BJ (cell line): ENCODE results near the gene CMC1. TPM values are rescaled to one million over a fixed set of nuclear protein-coding genes. Genes with fewer than 3 reads are reported as not detected.

Experiments
- CTCF ChIA-PET: fragments of 350-600 bp; formaldehyde crosslinking; extraction: SDS; loops from one replicate; lab custom pipeline; 2021; ENCODE audit warnings: antibody characterized with exemption, inconsistent platforms; lab: Yijun Ruan, JAX
- POLR2A ChIA-PET: fragments of 300-600 bp; sonication (Branson Sonifier 250); formaldehyde crosslinking; extraction: SDS; loops from one replicate; lab custom pipeline; 2021; ENCODE audit warnings: antibody characterized with exemption; lab: Charles Lee
- DNase-seq: peaks from one replicate; pipeline ENCODE4 v3.0.0-alpha.2; 2011; ENCODE audit warnings: low read depth
- H3K27me3 ChIP-seq: 2 replicates; pipeline ENCODE4 v1.6.0; 2011; ENCODE audit warnings: low read length; ENCODE audit not compliant: control insufficient read depth, insufficient read depth
- H3K36me3 ChIP-seq: 2 replicates; pipeline ENCODE4 v1.5.1; 2011; ENCODE audit warnings: low read length; ENCODE audit not compliant: control insufficient read depth, insufficient read depth
- H3K4me3 ChIP-seq: 2 replicates; pipeline ENCODE4 v1.5.1; 2011; ENCODE audit warnings: low read depth, mild to moderate bottlenecking, control low read depth, low read length
- polyA plus RNA-seq: library from polyadenylated mRNA; depleted of rRNA; stranded (reverse); fragments of >200 nt; gene quantifications from 2 replicates; pipeline ENCODE4 v1.2.3, GENCODE V29; 2011
- TF ChIP-seq, protein P1 (sequence below): IDR thresholded peaks from 2 replicates; pipeline ENCODE4 v1.5.1; 2011; ENCODE audit warnings: low read depth, mild to moderate bottlenecking, control low read depth, inconsistent platforms, low read length, moderate library complexity; ENCODE audit not compliant: insufficient read depth

CMC1 gene
- polyA plus RNA-seq, 1 experiment = 8.8 TPM

DNA sequence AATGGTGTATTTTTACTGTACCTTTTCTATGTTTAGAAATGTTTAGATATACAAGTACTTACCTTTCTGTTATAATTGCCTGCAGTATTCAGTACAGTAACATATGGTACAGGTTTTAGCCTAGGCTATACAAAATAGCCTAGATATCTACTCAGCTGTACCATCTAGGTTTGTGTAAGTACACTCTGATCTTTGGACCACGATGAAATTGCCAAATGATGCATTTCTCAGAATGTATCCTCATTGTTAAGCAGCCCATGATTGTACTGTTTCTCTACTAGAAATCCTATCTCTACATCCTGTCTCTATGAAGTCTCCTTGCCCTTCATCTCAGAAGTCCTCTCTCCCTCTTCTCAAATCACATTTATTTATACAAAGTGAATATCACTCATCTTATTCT lies 74.3 kb downstream of the CMC1 start:
- Histone ChIP-seq H3K4me3 (no peak overlapping the region), H3K27me3 (no peaks in the 10 kb centered on the region), H3K36me3 (0 out of 2 replicates have a peak, but pooled peaks cover 1% of the 10 kb centered on the region)
- TF ChIP-seq, protein P1, sequence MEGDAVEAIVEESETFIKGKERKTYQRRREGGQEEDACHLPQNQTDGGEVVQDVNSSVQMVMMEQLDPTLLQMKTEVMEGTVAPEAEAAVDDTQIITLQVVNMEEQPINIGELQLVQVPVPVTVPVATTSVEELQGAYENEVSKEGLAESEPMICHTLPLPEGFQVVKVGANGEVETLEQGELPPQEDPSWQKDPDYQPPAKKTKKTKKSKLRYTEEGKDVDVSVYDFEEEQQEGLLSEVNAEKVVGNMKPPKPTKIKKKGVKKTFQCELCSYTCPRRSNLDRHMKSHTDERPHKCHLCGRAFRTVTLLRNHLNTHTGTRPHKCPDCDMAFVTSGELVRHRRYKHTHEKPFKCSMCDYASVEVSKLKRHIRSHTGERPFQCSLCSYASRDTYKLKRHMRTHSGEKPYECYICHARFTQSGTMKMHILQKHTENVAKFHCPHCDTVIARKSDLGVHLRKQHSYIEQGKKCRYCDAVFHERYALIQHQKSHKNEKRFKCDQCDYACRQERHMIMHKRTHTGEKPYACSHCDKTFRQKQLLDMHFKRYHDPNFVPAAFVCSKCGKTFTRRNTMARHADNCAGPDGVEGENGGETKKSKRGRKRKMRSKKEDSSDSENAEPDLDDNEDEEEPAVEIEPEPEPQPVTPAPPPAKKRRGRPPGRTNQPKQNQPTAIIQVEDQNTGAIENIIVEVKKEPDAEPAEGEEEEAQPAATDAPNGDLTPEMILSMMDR = no peak
- CTCF ChIA-PET = no interaction called here
- POLR2A ChIA-PET = no interaction called here
- no peak for DNase-seq

DNA sequence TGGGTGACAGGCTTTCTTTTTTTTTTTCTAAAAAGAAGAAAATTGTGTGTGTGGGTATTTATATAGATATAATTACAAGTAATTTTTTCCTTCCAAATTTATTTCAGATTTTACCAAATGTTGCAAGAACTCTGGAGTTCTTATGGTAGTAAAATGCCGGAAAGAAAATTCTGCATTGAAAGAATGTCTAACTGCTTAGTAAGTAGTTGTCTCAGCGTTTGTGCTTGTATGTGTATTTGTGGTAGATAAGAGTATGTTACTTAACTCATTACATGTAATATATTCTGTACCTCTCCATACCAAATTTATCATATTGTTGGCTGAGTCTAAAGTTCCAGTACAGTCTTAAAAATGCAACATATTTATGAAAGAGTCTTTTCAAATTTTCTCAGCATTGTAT lies 74.8 kb downstream of the CMC1 start:
- Histone ChIP-seq H3K36me3 (0 out of 2 replicates have a peak, but pooled peaks cover 1% of the 10 kb centered on the region), H3K4me3 (no peak overlapping the region), H3K27me3 (no peaks in the 10 kb centered on the region)
- no peak for DNase-seq
- POLR2A ChIA-PET = no interaction called here
- CTCF ChIA-PET = no interaction called here
- TF ChIP-seq, protein P1 = no peak

DNA sequence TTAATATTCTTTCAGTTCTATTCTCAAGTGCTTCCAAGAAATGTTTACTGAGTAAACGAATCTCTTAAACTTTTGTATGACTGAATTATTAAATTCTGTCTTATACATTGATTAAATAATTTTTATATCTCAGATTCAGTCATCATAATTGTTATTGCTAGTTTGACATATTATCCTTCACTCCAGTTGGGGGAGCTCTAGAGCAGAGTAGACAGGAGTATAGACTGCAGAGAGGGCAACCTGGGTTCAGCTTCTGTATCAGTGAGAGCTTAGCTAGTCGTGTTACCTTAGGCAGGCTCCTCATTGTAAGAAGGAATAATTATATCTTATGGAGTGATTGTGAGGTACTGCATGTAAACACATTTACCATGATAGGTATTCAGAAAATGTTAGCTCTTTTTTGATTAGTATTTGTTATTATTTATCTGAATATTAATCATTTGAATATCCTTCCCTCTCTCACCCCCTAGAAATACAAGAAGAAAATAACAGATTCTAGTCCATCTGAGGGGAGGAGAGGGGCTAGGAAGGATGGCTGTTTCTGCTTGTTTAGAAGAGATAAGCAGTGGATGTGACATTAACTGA lies 76.1 kb downstream of the CMC1 start:
- TF ChIP-seq, protein P1 = peak; percentile 68
- ChIA-PET CTCF (interaction anchor here (0.7 to 0.8 kb wide), 2 partner anchors 11 to 605 kb away, joined by 3 read pairs; no protein-coding TSS in a partner anchor), POLR2A (interaction anchor here (0.6 kb wide), 1 partner anchor 21 kb away, joined by 3 read pairs; no protein-coding TSS in a partner anchor)
- DNase-seq = no peak
- Histone ChIP-seq H3K36me3 (0 out of 2 replicates have a peak, but pooled peaks cover 1% of the 10 kb centered on the region), H3K27me3 (no peaks in the 10 kb centered on the region), H3K4me3 (no peak overlapping the region)

DNA sequence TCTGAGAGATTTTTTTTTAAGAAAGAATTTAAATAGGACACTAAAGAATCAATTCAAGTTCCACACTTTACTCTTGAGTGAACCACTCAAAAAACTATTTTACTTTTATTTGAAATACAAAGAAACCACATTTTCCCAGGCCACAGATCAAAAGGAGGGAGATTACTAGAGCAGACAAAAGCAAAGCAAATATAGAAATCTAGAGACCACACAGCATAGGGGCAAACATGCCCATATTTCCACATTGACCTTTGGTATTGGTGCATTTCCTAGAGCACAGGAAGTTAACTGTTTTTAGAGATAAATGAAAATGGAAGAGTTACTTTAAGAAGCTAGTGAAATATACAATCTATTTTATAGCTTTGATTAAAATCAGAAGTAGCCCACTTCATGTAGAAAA lies 79.6 kb downstream of the CMC1 start:
- CTCF ChIA-PET = interaction anchor here (2.2 kb wide), 2 partner anchors 16 to 609 kb away, joined by 6 to 9 read pairs; no protein-coding TSS in a partner anchor
- no peak for DNase-seq

DNA sequence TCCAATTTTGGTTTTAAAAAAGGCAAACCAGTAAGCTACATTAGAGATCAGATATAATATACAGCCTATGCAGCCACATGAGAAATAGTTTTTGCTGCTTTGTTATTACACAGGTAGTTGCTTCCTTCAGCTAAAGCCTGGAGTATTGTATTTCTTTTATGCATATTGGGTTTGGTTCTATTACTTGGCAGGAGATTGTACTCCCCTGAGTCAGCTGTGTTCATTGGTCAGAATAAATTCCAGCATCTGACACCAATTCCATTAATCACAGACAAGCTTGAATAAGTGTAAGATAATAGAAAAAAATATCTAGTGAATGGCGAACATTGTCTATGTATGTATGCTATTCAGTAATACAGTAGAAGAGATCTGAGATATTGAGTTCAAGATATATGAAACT lies 81.0 kb downstream of the CMC1 start:
- no peak for DNase-seq
- POLR2A ChIA-PET = interaction anchor here (0.6 to 0.7 kb wide), 2 partner anchors 610 to 759 kb away, joined by 5 to 16 read pairs; no protein-coding TSS in a partner anchor
- Histone ChIP-seq H3K27me3 (no peaks in the 10 kb centered on the region), H3K4me3 (no peak overlapping the region), H3K36me3 (peaks cover 6% of the 10 kb centered on the region)
- TF ChIP-seq, protein P1 = no peak
- CTCF ChIA-PET = interaction anchor here (0.6 to 2.2 kb wide), 3 partner anchors 14 to 610 kb away, joined by 3 to 9 read pairs (median 6); no protein-coding TSS in a partner anchor

More for the DNA sequence above, 79.6 kb downstream of the CMC1 start:
- Histone ChIP-seq H3K36me3 (peaks cover 5% of the 10 kb centered on the region; the same call in 1 of the 2 replicates), H3K4me3 (no peak overlapping the region), H3K27me3 (no peaks in the 10 kb centered on the region)
- TF ChIP-seq, protein P1 = no peak
- POLR2A ChIA-PET = interaction anchor here (0.7 kb wide), 1 partner anchor 620 kb away, joined by 3 read pairs; no protein-coding TSS in a partner anchor
